ENCODE measurements around the gene SMTNL2.
"Not testable (repeated sequence)": the region's sequence is repeated elsewhere in the genome, so short reads cannot be mapped to it uniquely, and the experiment has no call there.

The SMTNL2 gene

DNA sequence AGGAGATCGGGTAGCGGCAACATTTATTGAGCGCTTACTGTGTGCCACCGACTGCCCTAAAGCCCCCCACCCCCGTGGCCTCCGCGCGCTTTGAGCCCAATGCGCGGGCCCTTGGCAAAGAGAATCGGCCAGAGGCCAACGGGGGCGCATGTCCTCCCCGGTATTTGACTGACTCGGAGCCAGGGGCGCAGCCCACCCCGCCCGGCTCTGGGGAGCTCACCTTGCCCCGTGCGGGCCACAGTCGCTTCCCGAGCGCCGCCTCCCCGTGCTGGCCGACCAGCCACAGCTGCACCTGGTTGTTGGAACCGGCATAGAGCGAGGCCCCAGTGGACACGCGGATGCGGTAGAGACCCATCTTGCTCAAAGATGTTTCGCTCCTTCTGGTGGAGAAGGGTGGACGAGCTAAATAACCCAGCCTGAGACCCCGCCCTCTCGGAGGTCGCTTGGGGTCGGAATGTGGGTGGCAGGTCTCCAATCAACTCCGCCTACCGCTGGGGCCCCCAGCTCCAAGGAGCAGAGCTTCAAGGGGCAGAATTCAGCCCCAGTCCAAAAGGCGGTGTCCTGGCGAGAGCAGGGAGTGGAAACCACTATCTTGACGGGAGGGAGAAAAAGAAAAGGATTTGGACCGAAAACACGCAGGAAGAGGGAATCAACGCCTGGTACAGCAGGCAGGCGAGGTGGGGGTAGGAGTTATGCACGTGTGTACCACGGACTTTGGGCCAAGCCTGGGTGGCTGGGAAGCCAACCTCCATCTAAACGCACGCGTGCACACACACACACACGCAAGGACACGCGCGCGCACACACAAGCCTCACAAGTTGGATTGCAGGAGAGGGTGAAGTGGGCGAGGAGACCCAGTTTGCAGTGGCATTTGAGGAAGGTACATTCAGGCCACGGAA is 57.2 kb downstream of the SMTNL2 start, which contains the start of gene ALOX15:
ALOX15 (minus strand) TSS at position 382 of the 899 bp plus-strand sequence; CDS start at position 355, 27 bp downstream.
- no peak for DNase-seq (ENCODE audit: low read depth, low spot score)
- no peak within 1 kb of the TSS for H3K4me3 ChIP-seq (ENCODE audit: low read length)

GRCh38 chr17:4642286-4642685 is 58.0 kb downstream of the SMTNL2 start:
- no peak for DNase-seq (ENCODE audit: low read depth, low spot score)
- H3K4me3 ChIP-seq (ENCODE audit: low read length), result no peak overlapping the region

DNA sequence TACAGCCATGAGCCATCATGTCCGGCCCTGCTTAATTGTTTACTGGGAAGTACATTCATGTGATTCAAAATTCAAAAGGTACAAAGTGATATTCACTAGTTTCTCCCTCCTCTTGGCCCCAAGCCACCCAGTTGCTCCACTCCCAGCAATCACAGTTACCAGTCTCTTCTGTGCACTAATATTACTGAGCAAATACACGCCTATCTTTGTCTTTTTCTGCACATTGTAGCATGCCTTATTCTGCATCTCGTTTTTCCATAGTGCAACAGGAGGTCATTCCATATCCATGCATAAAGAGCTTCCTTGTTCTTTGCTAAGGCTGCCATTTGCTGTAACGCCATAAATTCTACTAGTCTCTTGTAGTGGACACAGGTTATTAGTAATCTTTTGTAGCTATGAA is 59.3 kb downstream of the SMTNL2 start:
- no peak for DNase-seq (ENCODE audit: low read depth, low spot score)
- no peak overlapping the region for H3K4me3 ChIP-seq (ENCODE audit: low read length)

- no peak overlapping the region for H3K4me3 ChIP-seq (ENCODE audit: low read length)
- DNase-seq (ENCODE audit: low read depth, low spot score), result no peak
Measured at GRCh38 chr17:4645642-4646041, 61.3 kb downstream of the SMTNL2 start.

DNA sequence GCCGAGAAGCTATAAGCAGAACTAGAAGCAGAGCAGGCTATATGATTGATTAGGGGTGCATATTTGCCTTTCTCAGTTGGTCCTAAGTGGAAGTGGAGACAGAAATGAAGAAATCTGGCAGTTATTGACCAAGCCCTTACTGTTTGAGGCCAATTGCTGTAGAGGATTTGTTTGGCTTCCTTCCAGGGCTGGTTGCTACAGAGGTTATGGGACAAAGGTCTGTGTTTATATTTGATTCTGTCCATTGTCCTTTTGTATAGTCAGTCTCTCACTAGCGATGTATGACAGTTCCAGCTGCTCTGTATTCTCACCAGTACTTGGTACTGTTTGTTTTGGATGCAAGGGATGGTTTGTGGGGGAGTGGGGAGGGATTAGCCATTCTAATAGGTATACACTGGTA is 64.4 kb downstream of the SMTNL2 start:
- no peak for DNase-seq (ENCODE audit: low read depth, low spot score)
- H3K4me3 ChIP-seq (ENCODE audit: low read length), result no peak overlapping the region

GRCh38 chr17:4652997-4653396 is 68.7 kb downstream of the SMTNL2 start:
- no peak overlapping the region for H3K4me3 ChIP-seq (ENCODE audit: low read length)
- no peak for DNase-seq (ENCODE audit: low read depth, low spot score)

- not testable (repeated sequence) for DNase-seq (ENCODE audit: low read depth, low spot score); H3K4me3 ChIP-seq (ENCODE audit: low read length)
Measured at GRCh38 chr17:4655933-4656332, 71.6 kb downstream of the SMTNL2 start.

DNA sequence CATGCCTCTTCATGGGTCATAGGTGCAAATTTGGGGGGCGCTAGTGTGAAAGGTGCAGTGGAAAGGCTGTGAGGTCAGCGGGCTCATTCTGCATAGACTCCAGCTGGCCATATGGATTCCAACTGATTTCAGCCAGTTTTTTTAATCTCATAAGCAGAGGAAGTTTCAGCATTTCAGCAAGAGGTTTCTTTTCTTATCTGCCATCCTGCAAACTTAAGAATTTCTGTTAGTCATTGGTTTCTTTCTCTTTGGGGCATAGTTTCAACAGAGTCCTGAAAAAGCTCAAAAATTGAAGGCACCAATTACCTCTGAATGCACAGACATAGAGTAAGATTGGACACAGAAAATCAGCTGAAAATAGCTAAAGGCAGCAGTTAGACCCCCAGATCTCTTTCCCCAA is 73.3 kb downstream of the SMTNL2 start:
- H3K4me3 ChIP-seq (ENCODE audit: low read length), result no peak overlapping the region
- DNase-seq (ENCODE audit: low read depth, low spot score), result no peak

Measured in Jurkat, Clone E6-1 (cell line).